Stomach (tissue), 9 donors: ENCODE results near the gene NGDN. TPM values are rescaled to one million over a fixed set of nuclear protein-coding genes. Genes with fewer than 3 reads are reported as not detected.

Source experiments
- DNase-seq, 2 donors: peaks; one replicate each; pipeline versions ENCODE4 v3.0.0 to v3.0.0-alpha.2; 2013 to 2019
- H3K27ac ChIP-seq, 5 donors: fragments of 200-600 bp in 4 of 5; sonication (generic) in 4 of 5; one replicate each; pipeline ENCODE4 v1.5.1; 2013 to 2019; ENCODE audit warnings: mild to moderate bottlenecking in 1 of 5, moderate library complexity in 1 of 5
- H3K27me3 ChIP-seq, 3 donors: fragments of 200-600 bp; sonication (generic); one replicate each; pipeline ENCODE4 v1.5.1; 2017 to 2019; ENCODE audit warnings: mixed run types in 1 of 3
- H3K36me3 ChIP-seq, 4 donors: fragments of 200-600 bp; sonication (generic); 1 replicate in 3 of 4; 2 replicates in 1 of 4; pipeline ENCODE4 v1.5.1; 2016 to 2019
- H3K4me1 ChIP-seq, 4 donors: fragments of 200-600 bp; sonication (generic); one replicate each; pipeline ENCODE4 v1.5.1; 2016 to 2019
- H3K4me3 ChIP-seq, 4 donors: fragments of 200-600 bp; sonication (generic) in 3 of 4; one replicate each; pipeline ENCODE4 v1.5.1; 2016 to 2019; ENCODE audit warnings: mild to moderate bottlenecking in 1 of 4
- H3K9me3 ChIP-seq, 4 donors: fragments of 200-600 bp; sonication (generic); one replicate each; pipeline ENCODE4 v1.5.1; 2016 to 2019
- CTCF ChIP-seq, 7 experiments: fragments of 450-650 bp in 4 of 7; fragments of 200-600 bp in 3 of 7; sonication (generic) in 3 of 7; IDR thresholded peaks; one replicate each; pipeline ENCODE4 v1.5.1; 2016 to 2019; ENCODE audit warnings: antibody characterized with exemption in 7 of 7, control low read depth in 2 of 7, mild to moderate bottlenecking in 1 of 7
- EP300 ChIP-seq: sonication (generic); formaldehyde crosslinking; IDR thresholded peaks from one replicate; pipeline ENCODE4 v1.6.1; 2017; ENCODE audit warnings: antibody characterized with exemption
- POLR2A ChIP-seq, 4 donors: fragments of 450-650 bp; IDR thresholded peaks; one replicate each; pipeline ENCODE4 v1.6.1; 2016; ENCODE audit warnings: antibody characterized with exemption in 4 of 4, control low read depth in 2 of 4, mild to moderate bottlenecking in 1 of 4, moderate library complexity in 1 of 4
- POLR2AphosphoS5 ChIP-seq, 3 donors: sonication (generic); formaldehyde crosslinking; IDR thresholded peaks; one replicate each; pipeline ENCODE4 v1.6.1; 2016; ENCODE audit warnings: antibody characterized with exemption in 3 of 3
- WGBS, 5 donors: extraction: QIAGEN DNeasy Blood & Tissue Kit in 3 of 5; methylation state at CpG; one replicate each; pipeline versions ENCODE4 v1.1.5 to v1.1.7; 2013 to 2018; 5-methylcytosine and 5-hydroxymethylcytosine counted together
- intact Hi-C: fragments of 100-400 bp; cut with DNase I; formaldehyde crosslinking; loops from one replicate; pipeline ENCODE4 v1.15.1; 2023; ENCODE audit warnings: low total_unique reads
- polyA plus RNA-seq, 3 donors: library from polyadenylated mRNA; stranded (reverse); fragments of 200-250 nt; gene quantifications; one replicate each; pipeline ENCODE4 v1.2.3, GENCODE V29; 2013
- total RNA-seq, 5 donors: library from RNA; depleted of rRNA; stranded (reverse); fragments of >200 nt; gene quantifications; one replicate each; pipeline versions ENCODE4 v1.1.0 to v1.2.3, GENCODE V29; 2014 to 2016
- donor health status: healthy with polysubstance abuse.
- donor health status: Bipolar disorder and iron deficiency.
- donor health status: healthy.

The NGDN gene
- total and polyA plus RNA-seq, 8 donors: 3.5 to 72.7 (median 31.7) TPM

- Histone ChIP-seq H3K4me1 (peaks cover 11 to 20% (median 11%) of the 10 kb centered on the region in 4 donors), H3K27ac (peak overlapping the region; percentile 47 to 91 (median 85)), H3K9me3 (no peaks in the 10 kb centered on the region), H3K36me3 (peaks cover 20 to 31% (median 30%) of the 10 kb centered on the region in 4 donors), H3K27me3 (no peaks in the 10 kb centered on the region), H3K4me3 (peak overlapping the region; percentile 38 to 100 (median 90))
- TF ChIP-seq POLR2A (IDR thresholded peaks at IDR 0.05): no peak
- no peak for TF ChIP-seq CTCF (IDR thresholded peaks at IDR 0.05)
- no peak for TF ChIP-seq EP300
- TF ChIP-seq POLR2AphosphoS5 (IDR thresholded peaks at IDR 0.05): no peak
- WGBS, 5 donors: 77 to 85% (median 82%) methylated on average over 15 of the region's 15 CpGs
- intact Hi-C loops: loop anchor here (10.0 kb wide), 1 partner anchor 144 kb away; the partner anchor contains the start of gene PABPN1
- DNase-seq: no peak
Measured at GRCh38 chr14:23468704-23469126, 788 bp upstream of the NGDN start.

GRCh38 chr14:23469906-23470403, 452 bp downstream of the NGDN start:
- Histone ChIP-seq H3K4me1 (peaks cover 11 to 20% (median 11%) of the 10 kb centered on the region in 4 donors), H3K27me3 (no peaks in the 10 kb centered on the region), H3K9me3 (no peaks in the 10 kb centered on the region), H3K36me3 (peaks cover 33 to 44% (median 42%) of the 10 kb centered on the region in 4 donors), H3K4me3 (peak overlapping the region; percentile 72 to 100 (median 90)), H3K27ac (peak overlapping the region; percentile 59 to 91 (median 85))
- intact Hi-C loops: loop anchor here (10.0 kb wide), 1 partner anchor 145 kb away; the partner anchor contains the start of gene PABPN1
- 1 to 3% (median 2%) methylated on average over 11 of the region's 11 CpGs for WGBS, 5 donors
- TF ChIP-seq CTCF (IDR thresholded peaks at IDR 0.05) (no peak), POLR2AphosphoS5 (IDR thresholded peaks at IDR 0.05) (no peak), POLR2A (IDR thresholded peaks at IDR 0.05) (no peak), EP300 (no peak)
- no peak for DNase-seq

- Histone ChIP-seq H3K27ac (no peak overlapping the region), H3K9me3 (no peaks in the 10 kb centered on the region), H3K36me3 (peaks cover 43 to 54% (median 52%) of the 10 kb centered on the region in 4 donors), H3K4me1 (peaks cover 11 to 20% (median 11%) of the 10 kb centered on the region in 4 donors), H3K27me3 (no peaks in the 10 kb centered on the region), H3K4me3 (no peak overlapping the region)
- intact Hi-C loops: no loop called here
- 80 to 93% (median 88%) methylated on average over 1 of the region's 1 CpG for WGBS, 5 donors
- no peak for DNase-seq
- TF ChIP-seq CTCF (IDR thresholded peaks at IDR 0.05) (no peak), POLR2A (IDR thresholded peaks at IDR 0.05) (no peak), POLR2AphosphoS5 (IDR thresholded peaks at IDR 0.05) (no peak), EP300 (no peak)
Measured at GRCh38 chr14:23470947-23471346, 1.4 kb downstream of the NGDN start.

GRCh38 chr14:23478109-23478759, 8.7 kb downstream of the NGDN start:
- intact Hi-C loops: no loop called here
- H3K36me3 ChIP-seq: peaks cover 49 to 90% (median 79%) of the 10 kb centered on the region in 4 donors
- H3K4me1 ChIP-seq: peaks cover 0 to 5% (median 0%) of the 10 kb centered on the region in 4 donors
- DNase-seq: peak; percentile 68 to 86
- WGBS, 5 donors: 18 to 34% (median 26%) methylated on average over 5 of the region's 5 CpGs
- H3K27me3 ChIP-seq: no peaks in the 10 kb centered on the region
- H3K4me3 ChIP-seq: no peak overlapping the region
- H3K9me3 ChIP-seq: no peaks in the 10 kb centered on the region
- peak overlapping the region in 1 of 5 donors; percentile 10 for H3K27ac ChIP-seq
- TF ChIP-seq EP300: no peak
- TF ChIP-seq CTCF (IDR thresholded peaks at IDR 0.05): peak in 5 of 7 experiments; percentile 45 to 80 (median 65)
